Left kidney (tissue), 2 donors: ENCODE measurements around the gene UCN. TPM values are rescaled to one million over a fixed set of nuclear protein-coding genes. Genes with fewer than 3 reads are reported as not detected.
"Not testable (repeated sequence)": the region's sequence is repeated elsewhere in the genome, so short reads cannot be mapped to it uniquely, and the experiment has no call there.

Experiments
- DNase-seq: peaks from one replicate; pipeline ENCODE4 v3.0.0-alpha.2; 2013
- polyA plus RNA-seq: library from polyadenylated mRNA; unstranded; fragments of 120-200 nt; gene quantifications from one replicate; pipeline ENCODE4 v1.2.1, GENCODE V29; 2013; ENCODE audit not compliant: insufficient read length

Gene UCN
- polyA plus RNA-seq, 1 donor, result 0.65 TPM

GRCh38 chr2:27315122-27315521 is 6.9 kb upstream of the UCN start:
- DNase-seq, result no peak

- no peak for DNase-seq
Observed at GRCh38 chr2:27314709-27315108, 6.5 kb upstream of the UCN start.

GRCh38 chr2:27313882-27314645 is 5.8 kb upstream of the UCN start:
- no peak for DNase-seq

- no peak for DNase-seq
Observed at GRCh38 chr2:27312152-27312551, 3.9 kb upstream of the UCN start.

GRCh38 chr2:27309651-27310050 is 1.4 kb upstream of the UCN start:
- no peak for DNase-seq

GRCh38 chr2:27307545-27308358 is 493 bp downstream of the UCN start:
- DNase-seq, result no peak

- no peak for DNase-seq
Observed at GRCh38 chr2:27307287-27307544, 1.0 kb downstream of the UCN start.

- no peak for DNase-seq
Observed at GRCh38 chr2:27306573-27307286, 1.5 kb downstream of the UCN start.

- DNase-seq, result no peak
Observed at GRCh38 chr2:27306136-27306535, 2.1 kb downstream of the UCN start.

- no peak for DNase-seq
Observed at GRCh38 chr2:27305516-27305915, 2.7 kb downstream of the UCN start.

GRCh38 chr2:27304488-27305240 is 3.6 kb downstream of the UCN start:
- no peak for DNase-seq

- no peak for DNase-seq
Observed at GRCh38 chr2:27303093-27304025, 4.9 kb downstream of the UCN start.

- not testable (repeated sequence) for DNase-seq
Observed at GRCh38 chr2:27300606-27301005, 7.6 kb downstream of the UCN start.

GRCh38 chr2:27298391-27299080 is 9.7 kb downstream of the UCN start:
- no peak for DNase-seq

GRCh38 chr2:27297195-27297594 is 11.1 kb downstream of the UCN start:
- DNase-seq, result no peak

- DNase-seq, result no peak
Observed at GRCh38 chr2:27296481-27296880, 11.8 kb downstream of the UCN start.

GRCh38 chr2:27294928-27295327 is 13.3 kb downstream of the UCN start:
- no peak for DNase-seq

GRCh38 chr2:27291865-27292264 is 16.4 kb downstream of the UCN start:
- DNase-seq, result no peak

- no peak for DNase-seq
Observed at GRCh38 chr2:27290549-27290948, 17.7 kb downstream of the UCN start.

- no peak for DNase-seq
Observed at GRCh38 chr2:27288610-27289009, 19.6 kb downstream of the UCN start.

- DNase-seq, result no peak
Observed at GRCh38 chr2:27285481-27285880, 22.8 kb downstream of the UCN start.
